Activated T-helper 2 cell treated with anti-CD3 and anti-CD28 coated beads, Interferon-gamma antibody, Interleukin-2, Interleukin-4, amounts not matched to agents 10 μg/mL and 5 μg/mL and 100 μg/mL, durations not matched to agents 14 hours and 24 hours and 36 hours (primary cell): ENCODE data around the gene LTBP1. TPM values are rescaled to one million over a fixed set of nuclear protein-coding genes. Genes with fewer than 3 reads are reported as not detected.
"Not testable (repeated sequence)": the region's sequence is repeated elsewhere in the genome, so short reads cannot be mapped to it uniquely, and the experiment has no call there.

Source experiments
- DNase-seq: peaks from one replicate; pipeline ENCODE4 v3.0.0; 2021; ENCODE audit warnings: low spot score
- H3K27ac Mint-ChIP-seq: one replicate; pipeline ENCODE4 v1.8.0; 2021; ENCODE audit warnings: mixed read lengths
- H3K27me3 Mint-ChIP-seq: one replicate; pipeline ENCODE4 v1.8.0; 2021; ENCODE audit warnings: low read depth, mixed read lengths
- H3K36me3 Mint-ChIP-seq: one replicate; pipeline ENCODE4 v1.8.0; 2021; ENCODE audit warnings: low read depth, mixed read lengths
- H3K4me1 Mint-ChIP-seq: one replicate; pipeline ENCODE4 v1.8.0; 2021; ENCODE audit warnings: low read depth, mixed read lengths
- H3K4me3 Mint-ChIP-seq: one replicate; pipeline ENCODE4 v1.8.0; 2021; ENCODE audit warnings: low read depth, mild to moderate bottlenecking, moderate library complexity, mixed read lengths
- H3K9me3 Mint-ChIP-seq: one replicate; pipeline ENCODE4 v1.8.0; 2021; ENCODE audit warnings: mixed read lengths
- intact Hi-C: fragments of 100-400 bp; cut with micrococcal nuclease; formaldehyde crosslinking; loops from one replicate; pipeline ENCODE4 v1.15.1; 2023
- total RNA-seq: library from RNA; stranded (reverse); gene quantifications from 2 replicates; pipeline ENCODE4 v1.2.3, GENCODE V29; 2022

LTBP1 gene
- total RNA-seq, 1 donor from 2014 or later: 0.82 TPM

GRCh38 chr2:33366473-33366872 lies 419.7 kb downstream of the LTBP1 start:
- H3K27ac Mint-ChIP-seq: no peak overlapping the region
- H3K27me3 Mint-ChIP-seq: peaks cover 5% of the 10 kb centered on the region
- peaks cover 7% of the 10 kb centered on the region for H3K4me1 Mint-ChIP-seq
- no peak for DNase-seq
- intact Hi-C loops: loop anchor here (1.0 kb wide), 1 partner anchor 45 kb away; no protein-coding TSS in a partner anchor
- no peaks in the 10 kb centered on the region for H3K36me3 Mint-ChIP-seq
- H3K9me3 Mint-ChIP-seq: no peaks in the 10 kb centered on the region
- no peak overlapping the region for H3K4me3 Mint-ChIP-seq

- H3K4me1 Mint-ChIP-seq, H3K36me3 Mint-ChIP-seq, intact Hi-C loops, H3K9me3 Mint-ChIP-seq, H3K27me3 Mint-ChIP-seq, DNase-seq, H3K27ac Mint-ChIP-seq, H3K4me3 Mint-ChIP-seq: not testable (repeated sequence)
Observed at GRCh38 chr2:33368524-33368923, 421.8 kb downstream of the LTBP1 start.

- intact Hi-C loops: no loop called here
Observed at GRCh38 chr2:33369191-33369590, 422.4 kb downstream of the LTBP1 start.

DNA sequence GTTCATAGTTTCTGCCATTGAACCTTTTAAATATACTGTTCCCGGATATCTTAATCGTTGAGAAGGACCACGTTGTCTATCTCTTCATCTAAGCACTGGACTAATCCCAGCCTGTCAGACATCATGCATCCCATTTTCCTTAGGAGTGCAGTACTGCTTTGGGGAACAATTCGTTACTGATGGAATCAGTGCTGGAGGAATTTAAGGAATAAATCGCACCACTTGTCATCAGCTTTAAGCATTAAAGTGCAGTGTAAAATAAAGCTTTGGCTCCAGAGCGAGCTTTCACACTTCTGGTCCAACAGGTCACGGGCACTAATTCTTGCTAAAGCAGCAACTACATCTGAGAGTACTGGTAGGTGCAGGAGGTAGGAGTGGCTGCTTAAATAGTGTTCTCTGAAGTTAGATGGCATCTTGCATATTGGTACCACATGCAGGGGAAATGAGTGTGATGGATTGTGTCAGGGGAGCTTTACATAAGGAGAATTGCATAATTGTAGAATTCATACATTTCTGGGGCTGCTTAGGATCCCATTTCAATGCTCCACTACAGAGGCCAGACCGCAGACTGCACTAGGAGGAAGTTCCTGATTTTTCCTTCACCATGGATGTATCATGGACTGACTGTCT lies 424.0 kb downstream of the LTBP1 start:
- H3K9me3 Mint-ChIP-seq: no peaks in the 10 kb centered on the region
- H3K27me3 Mint-ChIP-seq: peaks cover 7% of the 10 kb centered on the region
- no peak for DNase-seq
- H3K4me1 Mint-ChIP-seq: peaks cover 4% of the 10 kb centered on the region
- H3K27ac Mint-ChIP-seq: no peak overlapping the region
- no peaks in the 10 kb centered on the region for H3K36me3 Mint-ChIP-seq
- intact Hi-C loops: loop anchor here (5.0 to 10.0 kb wide), 4 partner anchors 98 to 816 kb away; partner anchors contain the start of gene LTBP1
- H3K4me3 Mint-ChIP-seq: no peak overlapping the region

More at GRCh38 chr2:33369191-33369590, 422.4 kb downstream of the LTBP1 start:
- Mint-ChIP-seq H3K27me3 (peaks cover 9% of the 10 kb centered on the region), H3K36me3 (no peaks in the 10 kb centered on the region), H3K9me3 (no peaks in the 10 kb centered on the region), H3K27ac (no peak overlapping the region), H3K4me3 (no peak overlapping the region), H3K4me1 (peaks cover 4% of the 10 kb centered on the region)
- no peak for DNase-seq

GRCh38 chr2:33371304-33372090 lies 424.7 kb downstream of the LTBP1 start:
- no peaks in the 10 kb centered on the region for H3K9me3 Mint-ChIP-seq
- H3K27me3 Mint-ChIP-seq: peaks cover 9% of the 10 kb centered on the region
- no peak for DNase-seq
- intact Hi-C loops: loop anchor here (2.0 to 10.0 kb wide), 6 partner anchors 99 to 817 kb away; partner anchors contain the start of gene LTBP1
- no peak overlapping the region for H3K27ac Mint-ChIP-seq
- no peaks in the 10 kb centered on the region for H3K36me3 Mint-ChIP-seq
- H3K4me3 Mint-ChIP-seq: no peak overlapping the region
- H3K4me1 Mint-ChIP-seq: peaks cover 2% of the 10 kb centered on the region

- DNase-seq: no peak
- Mint-ChIP-seq H3K27ac (no peak overlapping the region), H3K36me3 (no peaks in the 10 kb centered on the region), H3K4me1 (no peaks in the 10 kb centered on the region), H3K4me3 (no peak overlapping the region), H3K27me3 (peaks cover 8% of the 10 kb centered on the region), H3K9me3 (no peaks in the 10 kb centered on the region)
- intact Hi-C loops: loop anchor here (2.0 to 10.0 kb wide), 6 partner anchors 101 to 818 kb away; partner anchors contain the start of gene LTBP1
Observed at GRCh38 chr2:33372940-33373553, 426.3 kb downstream of the LTBP1 start.

DNA sequence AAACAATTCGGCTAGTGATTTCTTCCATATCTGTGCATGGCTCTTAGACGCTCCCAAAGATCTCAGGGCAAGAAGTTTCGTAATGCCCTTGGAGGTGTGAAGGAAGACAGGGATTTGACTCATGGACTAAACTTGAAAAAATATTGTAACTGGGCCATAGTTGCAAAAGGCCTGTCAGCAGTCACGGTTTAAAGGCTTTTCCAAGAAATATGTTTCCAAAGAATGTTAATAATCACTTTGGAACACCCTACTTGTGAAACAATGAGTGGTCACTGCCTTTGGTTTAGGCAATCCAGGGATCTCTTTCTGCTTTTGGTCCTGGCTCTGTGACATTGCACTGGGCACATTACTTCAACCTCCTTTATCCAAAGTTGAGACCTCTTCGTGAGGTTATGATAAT lies 427.2 kb downstream of the LTBP1 start:
- no peak for DNase-seq
- Mint-ChIP-seq H3K4me3 (no peak overlapping the region), H3K27me3 (peaks cover 11% of the 10 kb centered on the region), H3K9me3 (no peaks in the 10 kb centered on the region), H3K36me3 (no peaks in the 10 kb centered on the region), H3K27ac (no peak overlapping the region), H3K4me1 (no peaks in the 10 kb centered on the region)
- intact Hi-C loops: loop anchor here (2.0 to 10.0 kb wide), 6 partner anchors 102 to 819 kb away; partner anchors contain the start of gene LTBP1

DNA sequence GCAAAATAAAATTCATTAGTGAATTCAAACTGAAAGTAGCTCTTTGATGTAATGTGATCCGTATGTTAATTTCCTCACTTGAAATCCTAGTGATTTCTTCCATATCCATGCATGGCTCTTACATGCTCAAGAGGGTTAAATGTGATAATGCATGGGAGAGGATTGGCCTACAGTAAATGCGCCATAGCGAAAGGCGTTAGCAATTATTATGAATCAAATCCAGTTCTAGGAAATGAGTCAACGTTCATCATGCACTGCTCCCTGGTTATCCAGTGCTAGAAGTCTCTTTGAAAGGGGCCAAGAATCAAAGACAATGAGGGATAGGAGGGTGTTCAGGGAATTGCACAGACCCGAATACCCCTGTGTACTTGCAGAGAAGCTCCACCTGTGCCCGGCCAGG lies 428.3 kb downstream of the LTBP1 start:
- no peak for DNase-seq
- H3K4me3 Mint-ChIP-seq: no peak overlapping the region
- H3K27ac Mint-ChIP-seq: no peak overlapping the region
- H3K9me3 Mint-ChIP-seq: no peaks in the 10 kb centered on the region
- peaks cover 13% of the 10 kb centered on the region for H3K27me3 Mint-ChIP-seq
- intact Hi-C loops: loop anchor here (10.0 kb wide), 1 partner anchor 820 kb away; no protein-coding TSS in a partner anchor
- H3K36me3 Mint-ChIP-seq: no peaks in the 10 kb centered on the region
- no peaks in the 10 kb centered on the region for H3K4me1 Mint-ChIP-seq

DNA sequence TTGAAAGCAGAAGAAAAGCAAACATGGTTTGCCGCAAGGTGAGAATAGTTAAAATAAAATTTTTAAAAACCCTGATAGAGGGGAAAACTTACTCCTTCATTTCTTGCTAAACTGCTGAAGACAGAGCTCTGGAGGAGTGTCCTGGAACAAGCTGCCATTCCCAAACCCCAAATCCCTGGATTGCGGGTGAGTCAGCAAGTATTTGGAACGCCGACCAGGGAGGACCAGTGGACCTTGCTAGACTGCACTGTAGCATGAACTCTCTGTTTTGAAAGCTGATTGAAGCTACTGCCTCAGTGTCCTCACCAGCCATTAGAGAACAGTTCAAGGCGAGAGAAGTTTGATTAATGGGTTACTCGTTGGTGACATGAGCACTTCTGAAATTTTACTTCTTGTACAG lies 430.3 kb downstream of the LTBP1 start:
- no peaks in the 10 kb centered on the region for H3K9me3 Mint-ChIP-seq
- intact Hi-C loops: loop anchor here (10.0 kb wide), 1 partner anchor 822 kb away; no protein-coding TSS in a partner anchor
- H3K4me1 Mint-ChIP-seq: no peaks in the 10 kb centered on the region
- DNase-seq: no peak
- H3K36me3 Mint-ChIP-seq: no peaks in the 10 kb centered on the region
- H3K27me3 Mint-ChIP-seq: peaks cover 15% of the 10 kb centered on the region
- no peak overlapping the region for H3K4me3 Mint-ChIP-seq
- H3K27ac Mint-ChIP-seq: no peak overlapping the region

- Mint-ChIP-seq H3K36me3 (no peaks in the 10 kb centered on the region), H3K4me1 (no peaks in the 10 kb centered on the region), H3K4me3 (no peak overlapping the region), H3K27ac (no peak overlapping the region), H3K9me3 (no peaks in the 10 kb centered on the region), H3K27me3 (peaks cover 17% of the 10 kb centered on the region)
- intact Hi-C loops: loop anchor here (10.0 kb wide), 1 partner anchor 824 kb away; no protein-coding TSS in a partner anchor
- no peak for DNase-seq
Observed at GRCh38 chr2:33378556-33379210, 431.9 kb downstream of the LTBP1 start.

GRCh38 chr2:33380001-33380609 lies 433.4 kb downstream of the LTBP1 start:
- Mint-ChIP-seq H3K9me3 (no peaks in the 10 kb centered on the region), H3K36me3 (no peaks in the 10 kb centered on the region), H3K27ac (no peak overlapping the region), H3K4me3 (no peak overlapping the region), H3K27me3 (peaks cover 17% of the 10 kb centered on the region), H3K4me1 (no peaks in the 10 kb centered on the region)
- no peak for DNase-seq
- intact Hi-C loops: loop anchor here (5.0 kb wide), 1 partner anchor 608 kb away; no protein-coding TSS in a partner anchor

DNA sequence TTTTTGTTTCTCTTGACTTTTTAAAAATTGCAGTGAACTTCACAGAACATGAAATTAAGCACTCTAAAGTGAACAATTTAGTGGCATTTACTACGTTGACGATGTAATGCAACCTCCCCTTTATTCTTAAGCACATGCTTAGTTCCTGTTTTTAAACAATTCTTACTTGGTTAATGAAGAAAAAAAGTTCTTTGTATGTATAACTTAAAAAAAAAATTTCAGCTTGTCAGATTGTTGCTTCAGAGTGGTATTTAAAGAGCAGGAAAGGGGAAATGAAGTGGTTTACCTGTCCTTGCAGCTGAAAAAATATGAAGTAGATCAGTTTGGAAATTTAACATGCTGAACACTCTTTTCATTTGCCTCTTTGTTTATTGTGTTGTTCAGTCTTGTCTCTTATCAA lies 434.0 kb downstream of the LTBP1 start:
- intact Hi-C loops: loop anchor here (5.0 kb wide), 1 partner anchor 608 kb away; no protein-coding TSS in a partner anchor
- Mint-ChIP-seq H3K27me3 (peaks cover 18% of the 10 kb centered on the region), H3K4me1 (no peaks in the 10 kb centered on the region), H3K4me3 (no peak overlapping the region), H3K36me3 (no peaks in the 10 kb centered on the region), H3K27ac (no peak overlapping the region), H3K9me3 (no peaks in the 10 kb centered on the region)
- DNase-seq: no peak
